ENCODE measurements around the gene ADSL.

Gene ADSL

GRCh38 chr22:40406063-40406890 lies 60.0 kb downstream of the ADSL start:
- no peak for DNase-seq

- DNase-seq: no peak
Measured at GRCh38 chr22:40407021-40407761, 60.9 kb downstream of the ADSL start.

- no peak for DNase-seq
Measured at GRCh38 chr22:40407831-40408717, 61.8 kb downstream of the ADSL start.

- no peak for DNase-seq
Measured at GRCh38 chr22:40408718-40409612, 62.7 kb downstream of the ADSL start.

GRCh38 chr22:40409613-40410113 lies 63.4 kb downstream of the ADSL start:
- DNase-seq: no peak

GRCh38 chr22:40410272-40410671 lies 64.0 kb downstream of the ADSL start:
- no peak for DNase-seq

GRCh38 chr22:40410731-40411505 lies 64.6 kb downstream of the ADSL start:
- DNase-seq: no peak

- no peak for DNase-seq
Measured at GRCh38 chr22:40411506-40411861, 65.2 kb downstream of the ADSL start.

- DNase-seq: no peak
Measured at GRCh38 chr22:40412441-40412840, 66.1 kb downstream of the ADSL start.

- DNase-seq: no peak
Measured at GRCh38 chr22:40413873-40414272, 67.6 kb downstream of the ADSL start.

- DNase-seq: no peak
Measured at GRCh38 chr22:40414311-40414710, 68.0 kb downstream of the ADSL start.

- no peak for DNase-seq
Measured at GRCh38 chr22:40414838-40415505, 68.7 kb downstream of the ADSL start.

GRCh38 chr22:40415531-40416266 lies 69.4 kb downstream of the ADSL start:
- DNase-seq: no peak

GRCh38 chr22:40416267-40416570 lies 69.9 kb downstream of the ADSL start:
- no peak for DNase-seq

GRCh38 chr22:40416636-40417035 lies 70.3 kb downstream of the ADSL start:
- DNase-seq: no peak

- DNase-seq: no peak
Measured at GRCh38 chr22:40417041-40417440, 70.7 kb downstream of the ADSL start.

GRCh38 chr22:40417881-40418280 lies 71.6 kb downstream of the ADSL start:
- DNase-seq: no peak

GRCh38 chr22:40418366-40419201 lies 72.3 kb downstream of the ADSL start:
- DNase-seq: no peak

GRCh38 chr22:40419718-40420117 lies 73.4 kb downstream of the ADSL start:
- DNase-seq: no peak
